MM.1S (cell line): ENCODE measurements around the gene PDE2A.

Experiments
- EZH2 ChIP-seq: fragments of 300-600 bp; sonication (generic); optimal IDR thresholded peaks from 2 replicates; pipeline ENCODE3; 2017; ENCODE audit warnings: low read depth, mild to moderate bottlenecking, antibody characterized with exemption, low read length, mixed read lengths
- EZH2phosphoT487 ChIP-seq: fragments of 300-600 bp; sonication (generic); IDR thresholded peaks from 2 replicates; pipeline ENCODE4 v1.6.1; 2018; ENCODE audit warnings: antibody characterized with exemption, low read length
- TF ChIP-seq, protein P1 (sequence below): fragments of 300-600 bp; sonication (generic); IDR thresholded peaks from 2 replicates; pipeline ENCODE4 v1.5.1; 2016; ENCODE audit warnings: antibody characterized with exemption, low read length, mixed read lengths

DNA sequence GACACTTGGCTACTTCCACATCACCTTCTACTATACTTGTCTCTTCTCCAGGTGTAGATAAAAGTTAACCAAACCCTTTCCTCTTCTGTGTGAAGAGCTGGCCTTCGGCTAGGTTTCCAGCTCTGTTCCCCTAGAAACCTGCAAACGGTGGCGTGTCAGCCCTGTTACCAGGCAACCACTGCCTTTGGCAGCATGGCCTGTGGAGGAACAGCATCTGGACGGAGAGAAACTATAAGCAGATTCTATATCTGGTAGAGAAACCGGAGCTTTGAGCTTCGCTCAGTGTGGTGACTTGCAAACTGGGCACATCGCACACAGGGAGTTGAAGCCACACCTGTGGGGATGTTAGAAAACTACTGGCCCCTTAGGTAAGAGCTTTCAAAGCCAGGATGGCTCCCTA lies 42.1 kb upstream of the PDE2A start:
- TF ChIP-seq EZH2 (no peak), EZH2phosphoT487 (no peak)
- TF ChIP-seq, protein P1, sequence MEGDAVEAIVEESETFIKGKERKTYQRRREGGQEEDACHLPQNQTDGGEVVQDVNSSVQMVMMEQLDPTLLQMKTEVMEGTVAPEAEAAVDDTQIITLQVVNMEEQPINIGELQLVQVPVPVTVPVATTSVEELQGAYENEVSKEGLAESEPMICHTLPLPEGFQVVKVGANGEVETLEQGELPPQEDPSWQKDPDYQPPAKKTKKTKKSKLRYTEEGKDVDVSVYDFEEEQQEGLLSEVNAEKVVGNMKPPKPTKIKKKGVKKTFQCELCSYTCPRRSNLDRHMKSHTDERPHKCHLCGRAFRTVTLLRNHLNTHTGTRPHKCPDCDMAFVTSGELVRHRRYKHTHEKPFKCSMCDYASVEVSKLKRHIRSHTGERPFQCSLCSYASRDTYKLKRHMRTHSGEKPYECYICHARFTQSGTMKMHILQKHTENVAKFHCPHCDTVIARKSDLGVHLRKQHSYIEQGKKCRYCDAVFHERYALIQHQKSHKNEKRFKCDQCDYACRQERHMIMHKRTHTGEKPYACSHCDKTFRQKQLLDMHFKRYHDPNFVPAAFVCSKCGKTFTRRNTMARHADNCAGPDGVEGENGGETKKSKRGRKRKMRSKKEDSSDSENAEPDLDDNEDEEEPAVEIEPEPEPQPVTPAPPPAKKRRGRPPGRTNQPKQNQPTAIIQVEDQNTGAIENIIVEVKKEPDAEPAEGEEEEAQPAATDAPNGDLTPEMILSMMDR, result no peak
